MCF 10A (cell line): ENCODE results near the gene PLSCR3. TPM values are rescaled to one million over a fixed set of nuclear protein-coding genes. Genes with fewer than 3 reads are reported as not detected.
A peak's percentile ranks its signal among the peaks of the same experiment; 100 is the strongest.

Experiments used
- BruUV-seq: library from RNA; stranded (reverse); fragments of 400-500 nt; replicated peaks from 2 replicates; lab custom pipeline; 2021; lab: Mats Ljungman, UMichigan
- CTCF ChIA-PET: fragments of 300-600 bp; sonication (Branson Sonifier 250); formaldehyde crosslinking; extraction: SDS; loops from one replicate; lab custom pipeline; 2021; ENCODE audit warnings: antibody characterized with exemption, inconsistent platforms; lab: Yijun Ruan, JAX
- POLR2A ChIA-PET: fragments of 300-600, 350-650 bp; sonication (Branson Sonifier 250); formaldehyde crosslinking; extraction: SDS; loops from one replicate; lab custom pipeline; 2020; ENCODE audit warnings: antibody characterized with exemption, inconsistent platforms; lab: Yijun Ruan, JAX
- DNase-seq: peaks from one replicate; pipeline ENCODE4 v3.0.0-alpha.2; 2018; ENCODE audit not compliant: unreplicated experiment
- H3K27ac Mint-ChIP-seq: one replicate; pipeline ENCODE4 v1.8.0; 2022; ENCODE audit warnings: mild to moderate bottlenecking, low read depth, mixed read lengths; ENCODE audit not compliant: unreplicated experiment
- H3K27me3 Mint-ChIP-seq: one replicate; pipeline ENCODE4 v1.8.0; 2022; ENCODE audit warnings: mixed read lengths; ENCODE audit not compliant: insufficient read depth, unreplicated experiment
- H3K36me3 Mint-ChIP-seq: one replicate; pipeline ENCODE4 v1.8.0; 2022; ENCODE audit warnings: mild to moderate bottlenecking, moderate library complexity, mixed read lengths; ENCODE audit not compliant: insufficient read depth, unreplicated experiment
- H3K4me1 Mint-ChIP-seq: one replicate; pipeline ENCODE4 v1.8.0; 2022; ENCODE audit warnings: mixed read lengths; ENCODE audit not compliant: insufficient read depth, unreplicated experiment
- H3K4me3 Mint-ChIP-seq: one replicate; pipeline ENCODE4 v1.8.0; 2022; ENCODE audit warnings: mild to moderate bottlenecking, moderate library complexity, mixed read lengths; ENCODE audit not compliant: unreplicated experiment
- H3K9me3 Mint-ChIP-seq: one replicate; pipeline ENCODE4 v1.8.0; 2022; ENCODE audit warnings: mixed read lengths; ENCODE audit not compliant: unreplicated experiment
- intact Hi-C: fragments of 100-400 bp; cut with micrococcal nuclease; formaldehyde crosslinking; loops from 2 replicates; pipeline ENCODE4 v1.14.1; 2022
- total RNA-seq: library from RNA; stranded (reverse); gene quantifications from 2 replicates; pipeline ENCODE4 v1.2.3, GENCODE V29; 2022
- TF ChIP-seq, protein P1 (sequence below): fragments of 200-600 bp; IDR thresholded peaks from one replicate; pipeline ENCODE4 v1.8.0; 2022; ENCODE audit warnings: antibody characterized with exemption, mild to moderate bottlenecking; ENCODE audit not compliant: unreplicated experiment

The PLSCR3 gene
- total RNA-seq, 1 experiment from 2014 or later, result 59.0 TPM

GRCh38 chr17:7380855-7381683 is 13.3 kb downstream of the PLSCR3 start, which contains the start of gene TNK1:
TSS of gene TNK1 (plus strand) at chr17:7381089. CDS start at chr17:7382927, 1,838 bp downstream.
- DNase-seq, result peak; percentile 54
- intact Hi-C loops, result loop anchor here (2.0 kb wide), 1 partner anchor 26 kb away; the partner anchor contains the start of gene TMEM95
- no peaks in the 10 kb centered on the region for H3K27me3 Mint-ChIP-seq
- ChIA-PET CTCF (interaction anchor here (1.3 to 1.5 kb wide), 2 partner anchors 12 to 25 kb away, joined by 3 to 4 read pairs; no protein-coding TSS in a partner anchor), POLR2A (interaction anchor here (0.6 to 2.3 kb wide), 21 partner anchors 9 to 306 kb away, joined by 3 to 21 read pairs (median 4); partner anchors contain the start of genes MPDU1, PLSCR3, POLR2A and TMEM256)
- peak within 1 kb of the TSS; percentile 90 for H3K27ac Mint-ChIP-seq
- no TSS peak for BruUV-seq
- H3K36me3 Mint-ChIP-seq, result peaks cover 19% of the 10 kb centered on the region
- H3K4me1 Mint-ChIP-seq, result peaks cover 13% of the 10 kb centered on the region
- H3K4me3 Mint-ChIP-seq, result peak within 1 kb of the TSS; percentile 94
- peaks cover 9% of the 10 kb centered on the region for H3K9me3 Mint-ChIP-seq
- TF ChIP-seq, protein P1, sequence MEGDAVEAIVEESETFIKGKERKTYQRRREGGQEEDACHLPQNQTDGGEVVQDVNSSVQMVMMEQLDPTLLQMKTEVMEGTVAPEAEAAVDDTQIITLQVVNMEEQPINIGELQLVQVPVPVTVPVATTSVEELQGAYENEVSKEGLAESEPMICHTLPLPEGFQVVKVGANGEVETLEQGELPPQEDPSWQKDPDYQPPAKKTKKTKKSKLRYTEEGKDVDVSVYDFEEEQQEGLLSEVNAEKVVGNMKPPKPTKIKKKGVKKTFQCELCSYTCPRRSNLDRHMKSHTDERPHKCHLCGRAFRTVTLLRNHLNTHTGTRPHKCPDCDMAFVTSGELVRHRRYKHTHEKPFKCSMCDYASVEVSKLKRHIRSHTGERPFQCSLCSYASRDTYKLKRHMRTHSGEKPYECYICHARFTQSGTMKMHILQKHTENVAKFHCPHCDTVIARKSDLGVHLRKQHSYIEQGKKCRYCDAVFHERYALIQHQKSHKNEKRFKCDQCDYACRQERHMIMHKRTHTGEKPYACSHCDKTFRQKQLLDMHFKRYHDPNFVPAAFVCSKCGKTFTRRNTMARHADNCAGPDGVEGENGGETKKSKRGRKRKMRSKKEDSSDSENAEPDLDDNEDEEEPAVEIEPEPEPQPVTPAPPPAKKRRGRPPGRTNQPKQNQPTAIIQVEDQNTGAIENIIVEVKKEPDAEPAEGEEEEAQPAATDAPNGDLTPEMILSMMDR, result no peak

DNA sequence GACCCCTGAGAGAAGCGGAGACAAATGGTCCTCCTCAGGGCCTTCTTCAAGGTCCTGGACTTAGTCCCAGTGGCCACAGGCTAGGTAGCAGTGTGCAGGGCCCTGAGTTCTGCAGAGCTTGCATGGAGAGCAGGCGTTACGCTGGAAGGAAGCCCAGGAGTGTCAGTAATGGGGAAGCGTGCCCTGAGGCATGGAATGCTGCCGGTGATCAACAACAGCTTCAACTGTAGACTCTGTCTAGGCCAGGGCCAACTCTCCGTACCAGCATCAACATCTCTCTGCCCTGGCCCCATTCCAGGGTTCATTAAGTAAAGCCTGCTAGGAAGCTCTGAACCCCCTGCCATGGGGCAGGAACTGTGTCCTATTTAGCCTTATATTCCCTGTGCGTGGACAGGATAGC is 14.0 kb downstream of the PLSCR3 start:
- no peaks in the 10 kb centered on the region for H3K27me3 Mint-ChIP-seq
- ChIA-PET CTCF (interaction anchor here (0.5 to 1.5 kb wide), 5 partner anchors 12 to 239 kb away, joined by 3 to 4 read pairs (median 3); no protein-coding TSS in a partner anchor), POLR2A (interaction anchor here (0.6 to 2.3 kb wide), 15 partner anchors 9 to 307 kb away, joined by 3 to 21 read pairs (median 4); partner anchors contain the start of genes MPDU1, PLSCR3, POLR2A and TMEM256)

DNA sequence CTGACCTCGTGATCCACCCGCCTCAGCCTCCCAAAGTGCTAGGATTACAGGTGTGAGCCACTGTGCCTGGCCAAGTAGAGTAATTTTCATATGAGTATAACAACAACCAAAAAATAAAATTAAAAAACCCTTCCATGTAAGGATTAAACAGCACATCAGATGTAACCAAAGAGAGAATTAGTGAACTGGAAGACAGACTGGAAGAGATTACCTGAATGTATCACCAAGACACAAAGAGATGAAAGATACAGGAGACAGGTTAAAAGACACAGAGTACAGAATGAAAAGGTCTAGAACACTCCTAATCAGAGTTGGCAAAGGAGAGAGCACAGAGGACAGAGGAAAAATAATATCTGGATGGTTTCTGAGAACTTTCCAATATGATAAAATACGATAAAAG is 15.2 kb downstream of the PLSCR3 start:
- CTCF ChIA-PET, result no interaction called here

More for the DNA sequence above, 14.0 kb downstream of the PLSCR3 start:
- peak overlapping the region; percentile 90 for H3K27ac Mint-ChIP-seq
- H3K9me3 Mint-ChIP-seq, result peaks cover 9% of the 10 kb centered on the region
- peaks cover 13% of the 10 kb centered on the region for H3K4me1 Mint-ChIP-seq
- BruUV-seq, result no TSS peak
- peaks cover 12% of the 10 kb centered on the region for H3K36me3 Mint-ChIP-seq
- H3K4me3 Mint-ChIP-seq, result peak overlapping the region; percentile 94
- TF ChIP-seq, protein P1, result no peak
- DNase-seq, result peak; percentile 24
- intact Hi-C loops, result loop anchor here (2.0 kb wide), 1 partner anchor 26 kb away; the partner anchor contains the start of gene TMEM95

More for the DNA sequence above, 15.2 kb downstream of the PLSCR3 start:
- peaks cover 13% of the 10 kb centered on the region for H3K4me1 Mint-ChIP-seq
- H3K27me3 Mint-ChIP-seq, result no peaks in the 10 kb centered on the region
- peaks cover 12% of the 10 kb centered on the region for H3K36me3 Mint-ChIP-seq
- H3K4me3 Mint-ChIP-seq, result peak overlapping the region; percentile 14
- TF ChIP-seq, protein P1, result no peak
- intact Hi-C loops, result no loop called here
- DNase-seq, result no peak
- BruUV-seq, result no TSS peak
- no peak overlapping the region for H3K27ac Mint-ChIP-seq
- POLR2A ChIA-PET, result no interaction called here
- H3K9me3 Mint-ChIP-seq, result peaks cover 9% of the 10 kb centered on the region
